ENCODE measurements around the gene CLNS1A. TPM values are rescaled to one million over a fixed set of nuclear protein-coding genes. Genes with fewer than 3 reads are reported as not detected.
A peak's percentile ranks its signal among the peaks of the same experiment; 100 is the strongest.
"Not testable (repeated sequence)": the region's sequence is repeated elsewhere in the genome, so short reads cannot be mapped to it uniquely, and the experiment has no call there.

Gene CLNS1A
- polyA plus RNA-seq, 1 donor (not counting 4 experiments of a cell fraction or from before 2014, with no cell fraction given) = 208 TPM

DNA sequence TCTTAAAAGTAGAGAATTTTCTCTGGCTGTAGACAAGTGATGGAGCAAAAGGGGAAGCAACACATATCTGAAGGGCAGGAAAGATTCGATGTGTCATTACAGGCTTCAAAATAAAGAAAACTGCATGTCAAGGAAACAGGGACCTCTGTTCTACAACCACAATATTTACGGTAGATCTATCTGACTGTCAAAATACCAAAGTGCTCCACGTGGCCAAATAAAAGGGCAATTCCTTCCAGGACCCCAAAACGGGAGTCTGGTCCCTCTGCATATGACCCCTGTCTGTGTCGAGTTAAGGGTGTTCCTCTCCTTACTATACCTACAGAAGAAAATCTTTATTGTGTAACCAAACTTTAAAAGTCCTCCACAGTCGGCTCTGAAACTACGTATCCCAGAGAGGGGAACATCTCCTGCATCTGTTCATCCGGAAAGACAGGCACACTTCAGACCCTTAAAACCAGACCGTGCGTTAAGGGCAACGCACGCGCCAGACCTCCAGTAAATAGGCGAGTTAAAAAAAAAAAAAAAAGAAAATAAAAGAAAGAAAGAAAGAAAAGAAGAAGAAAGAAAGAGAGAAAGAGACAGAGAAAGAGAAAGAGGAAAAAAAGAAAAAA is 756 bp downstream of the CLNS1A start:
- H3K4me3 ChIP-seq (ENCODE audit: control insufficient read depth in 2 of 3, extremely low read depth in 1 of 3, insufficient read depth in 2 of 3, low read depth in 1 of 3, low read length in 3 of 3) = peak overlapping the region; percentile 66 to 76 (median 72)
- peaks cover 55% of the 10 kb centered on the region for H3K79me2 ChIP-seq (ENCODE audit: control insufficient read depth, insufficient read depth, low read length)
- DNase-seq (ENCODE audit: low read depth, low spot score) = no peak
- no peaks in the 10 kb centered on the region for H3K27me3 ChIP-seq (ENCODE audit: control insufficient read depth, extremely low read depth, insufficient read depth, low read length)
- peaks cover 8% of the 10 kb centered on the region for H3K4me1 ChIP-seq (ENCODE audit: control insufficient read depth, extremely low read depth, insufficient read depth, low read length)
- peak overlapping the region; percentile 91 for H3K4me2 ChIP-seq (ENCODE audit: control insufficient read depth, extremely low read depth, insufficient read depth, low read depth, low read length)
- dilution Hi-C loops (cut with MboI; ENCODE audit: extremely low pct_ligation_motif_present, low sequenced_read_pairs) = no loop called here
- no peaks in the 10 kb centered on the region for H3K9me1 ChIP-seq (ENCODE audit: control insufficient read depth, extremely low read depth, insufficient read depth, low read length)
- H3K9me3 ChIP-seq (ENCODE audit: control insufficient read depth, low read depth, low read length) = no peaks in the 10 kb centered on the region
- H3K9ac ChIP-seq (ENCODE audit: control insufficient read depth, extremely low read depth, insufficient read depth, low read length) = peak overlapping the region; percentile 82
- H4K20me1 ChIP-seq (ENCODE audit: control insufficient read depth, extremely low read depth, insufficient read depth, low read length) = no peaks in the 10 kb centered on the region
- peak overlapping the region; percentile 65 for H3K27ac ChIP-seq (ENCODE audit: control insufficient read depth, insufficient read depth, low read length)
- no peak overlapping the region for H2AFZ ChIP-seq (ENCODE audit: control insufficient read depth, low read length)
- TF ChIP-seq, protein P1, sequence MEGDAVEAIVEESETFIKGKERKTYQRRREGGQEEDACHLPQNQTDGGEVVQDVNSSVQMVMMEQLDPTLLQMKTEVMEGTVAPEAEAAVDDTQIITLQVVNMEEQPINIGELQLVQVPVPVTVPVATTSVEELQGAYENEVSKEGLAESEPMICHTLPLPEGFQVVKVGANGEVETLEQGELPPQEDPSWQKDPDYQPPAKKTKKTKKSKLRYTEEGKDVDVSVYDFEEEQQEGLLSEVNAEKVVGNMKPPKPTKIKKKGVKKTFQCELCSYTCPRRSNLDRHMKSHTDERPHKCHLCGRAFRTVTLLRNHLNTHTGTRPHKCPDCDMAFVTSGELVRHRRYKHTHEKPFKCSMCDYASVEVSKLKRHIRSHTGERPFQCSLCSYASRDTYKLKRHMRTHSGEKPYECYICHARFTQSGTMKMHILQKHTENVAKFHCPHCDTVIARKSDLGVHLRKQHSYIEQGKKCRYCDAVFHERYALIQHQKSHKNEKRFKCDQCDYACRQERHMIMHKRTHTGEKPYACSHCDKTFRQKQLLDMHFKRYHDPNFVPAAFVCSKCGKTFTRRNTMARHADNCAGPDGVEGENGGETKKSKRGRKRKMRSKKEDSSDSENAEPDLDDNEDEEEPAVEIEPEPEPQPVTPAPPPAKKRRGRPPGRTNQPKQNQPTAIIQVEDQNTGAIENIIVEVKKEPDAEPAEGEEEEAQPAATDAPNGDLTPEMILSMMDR (optimal IDR thresholded peaks at IDR 0.05 in 1 of 3, IDR thresholded peaks at IDR 0.05 in 1 of 3, conservative IDR thresholded peaks at IDR 0.05 in 1 of 3; ENCODE audit: extremely low read depth in 1 of 3, insufficient read depth in 2 of 3, low read length in 3 of 3) = no peak
- TF ChIP-seq EZH2 (IDR thresholded peaks at IDR 0.05; ENCODE audit: low read length) = no peak
- peaks cover 0 to 3% of the 10 kb centered on the region in 2 experiments for H3K36me3 ChIP-seq (ENCODE audit: control insufficient read depth in 2 of 2, extremely low read depth in 1 of 2, insufficient read depth in 2 of 2, low read length in 2 of 2)
- FAIRE-seq = no peak

DNA sequence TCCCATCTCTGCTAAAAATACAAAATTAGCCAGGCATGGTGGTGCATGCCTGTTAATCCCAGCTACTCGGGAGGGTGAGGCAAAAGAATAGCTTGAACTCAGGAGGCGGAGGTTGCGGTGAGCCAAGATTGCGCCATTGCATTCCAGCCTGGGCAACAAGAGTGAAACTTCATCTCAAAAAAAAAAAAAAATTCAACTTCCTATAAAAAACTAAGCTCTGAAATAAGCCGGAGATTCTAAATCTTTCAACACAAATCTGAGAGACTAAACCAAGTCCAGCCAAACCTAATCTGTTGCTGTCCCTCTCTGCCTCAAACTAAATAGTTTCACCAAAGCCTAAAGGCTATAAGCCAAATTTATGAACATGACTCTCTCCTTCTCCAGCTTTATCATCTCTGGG is 3.7 kb downstream of the CLNS1A start:
- H3K27ac ChIP-seq (ENCODE audit: control insufficient read depth, insufficient read depth, low read length); FAIRE-seq; H4K20me1 ChIP-seq (ENCODE audit: control insufficient read depth, extremely low read depth, insufficient read depth, low read length); H3K9me3 ChIP-seq (ENCODE audit: control insufficient read depth, low read depth, low read length); dilution Hi-C loops (cut with MboI; ENCODE audit: extremely low pct_ligation_motif_present, low sequenced_read_pairs); H3K9me1 ChIP-seq (ENCODE audit: control insufficient read depth, extremely low read depth, insufficient read depth, low read length); H3K27me3 ChIP-seq (ENCODE audit: control insufficient read depth, extremely low read depth, insufficient read depth, low read length); H3K4me3 ChIP-seq (ENCODE audit: control insufficient read depth in 2 of 3, extremely low read depth in 1 of 3, insufficient read depth in 2 of 3, low read depth in 1 of 3, low read length in 3 of 3); DNase-seq (ENCODE audit: low read depth, low spot score); H3K36me3 ChIP-seq (ENCODE audit: control insufficient read depth in 2 of 2, extremely low read depth in 1 of 2, insufficient read depth in 2 of 2, low read length in 2 of 2); H3K4me1 ChIP-seq (ENCODE audit: control insufficient read depth, extremely low read depth, insufficient read depth, low read length); H3K9ac ChIP-seq (ENCODE audit: control insufficient read depth, extremely low read depth, insufficient read depth, low read length); H3K4me2 ChIP-seq (ENCODE audit: control insufficient read depth, extremely low read depth, insufficient read depth, low read depth, low read length); H2AFZ ChIP-seq (ENCODE audit: control insufficient read depth, low read length): not testable (repeated sequence)
- H3K79me2 ChIP-seq (ENCODE audit: control insufficient read depth, insufficient read depth, low read length) = peaks cover 77% of the 10 kb centered on the region

Measured in keratinocyte (primary cell).